HEK293 (cell line): Measurements from ENCODE around the gene NDST1.

ENCODE experiments used
- ATF2 ChIP-seq: fragments of 450-650 bp; formaldehyde crosslinking; IDR thresholded peaks from 2 replicates; pipeline ENCODE4 v1.5.1; 2016; ENCODE audit warnings: missing biosample characterization, missing genetic modification characterization, low read depth
- CTCF ChIP-seq: fragments of 450-650 bp; formaldehyde crosslinking; IDR thresholded peaks from 2 replicates; pipeline ENCODE4 v1.5.1; 2016; ENCODE audit warnings: missing biosample characterization, missing genetic modification characterization
- REST ChIP-seq: fragments of 450-650 bp; formaldehyde crosslinking; IDR thresholded peaks from 2 replicates; pipeline ENCODE4 v1.5.1; 2016; ENCODE audit warnings: missing biosample characterization, missing genetic modification characterization
- SCRT1 ChIP-seq: fragments of 450-650 bp; formaldehyde crosslinking; IDR thresholded peaks from 2 replicates; pipeline ENCODE4 v1.5.1; 2016; ENCODE audit warnings: missing biosample characterization, missing genetic modification characterization, borderline replicate concordance
- SCRT2 ChIP-seq: fragments of 450-650 bp; formaldehyde crosslinking; IDR thresholded peaks from 2 replicates; pipeline ENCODE4 v1.5.1; 2016; ENCODE audit warnings: missing biosample characterization, missing genetic modification characterization
- ZNF292 ChIP-seq: fragments of 450-650 bp; formaldehyde crosslinking; IDR thresholded peaks from 2 replicates; pipeline ENCODE4 v1.5.1; 2016; ENCODE audit warnings: low read depth, missing biosample characterization, missing genetic modification characterization, borderline replicate concordance
- ZNF585B ChIP-seq: fragments of 450-650 bp; formaldehyde crosslinking; IDR thresholded peaks from 2 replicates; pipeline ENCODE4 v1.5.1; 2016; ENCODE audit warnings: missing biosample characterization, missing genetic modification characterization

- TF ChIP-seq ATF2 (tag by site-specific recombination), result no peak
- no peak for TF ChIP-seq REST (tag by site-specific recombination)
- TF ChIP-seq ZNF585B (tag by site-specific recombination), result no peak
- TF ChIP-seq SCRT1 (tag by site-specific recombination), result no peak
- TF ChIP-seq CTCF (tag by site-specific recombination), result no peak
- TF ChIP-seq SCRT2 (tag by site-specific recombination), result no peak
- TF ChIP-seq ZNF292 (tag by site-specific recombination), result no peak
Measured at GRCh38 chr5:150532151-150532550, 24.2 kb downstream of the NDST1 start.
